GM21381 (cell line): ENCODE data around the gene RASGEF1C.
A peak's percentile ranks its signal among the peaks of the same experiment; 100 is the strongest.

Source experiments
- ATAC-seq: cut with Tn5 transposase; IDR thresholded peaks from one replicate; pipeline ENCODE4 v1.9.1; 2021; ENCODE audit warnings: mild to moderate bottlenecking, moderate library complexity; ENCODE audit not compliant: unreplicated experiment

Gene RASGEF1C

DNA sequence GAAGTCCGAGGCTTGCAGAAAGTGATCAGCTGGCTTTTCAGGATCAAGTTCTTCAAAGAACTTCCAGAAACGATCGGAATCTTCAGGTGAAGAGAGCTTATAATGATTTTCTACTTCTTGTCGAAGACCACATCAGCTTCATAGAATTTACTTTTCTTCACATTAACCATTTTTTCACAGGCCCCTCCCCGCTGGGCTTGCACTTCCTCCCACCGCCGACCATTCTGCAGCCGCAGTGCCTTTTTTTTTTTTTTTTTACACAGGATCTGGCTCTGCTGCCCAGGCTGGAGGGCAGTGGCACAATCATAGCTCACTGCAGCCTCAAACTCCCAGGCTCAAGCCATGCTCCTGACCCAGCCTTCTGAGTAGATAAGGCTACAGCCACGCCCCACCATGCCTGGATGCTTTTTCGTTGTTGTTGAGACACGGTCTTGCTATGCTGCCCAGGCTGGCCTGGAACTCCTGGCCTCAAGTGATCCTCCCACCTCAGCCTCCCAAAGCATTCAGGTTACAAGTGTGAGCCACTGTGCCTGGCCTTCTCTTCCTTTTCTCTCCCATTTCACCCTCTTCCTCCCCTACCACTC is 122.1 kb downstream of the RASGEF1C start:
- ATAC-seq: no peak

DNA sequence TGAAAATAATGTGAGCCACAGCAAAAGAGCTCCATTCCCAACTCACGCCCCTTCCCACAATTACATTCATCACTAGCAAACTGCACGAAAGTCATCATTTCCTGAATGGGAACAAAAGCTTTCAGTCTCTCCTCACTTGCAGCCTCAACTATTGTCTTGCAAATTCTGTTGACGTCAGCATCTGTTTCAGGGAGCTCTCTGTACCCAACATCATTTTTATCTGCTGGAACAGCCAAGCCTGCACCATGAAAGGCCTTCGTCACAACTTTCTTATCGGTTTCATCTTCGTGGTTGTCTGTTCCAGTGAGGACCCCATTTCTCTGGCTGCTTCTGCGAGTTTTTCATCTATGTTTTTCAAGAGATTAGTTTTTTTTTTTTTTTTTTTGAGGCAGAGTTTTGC is 123.2 kb downstream of the RASGEF1C start:
- no peak for ATAC-seq

DNA sequence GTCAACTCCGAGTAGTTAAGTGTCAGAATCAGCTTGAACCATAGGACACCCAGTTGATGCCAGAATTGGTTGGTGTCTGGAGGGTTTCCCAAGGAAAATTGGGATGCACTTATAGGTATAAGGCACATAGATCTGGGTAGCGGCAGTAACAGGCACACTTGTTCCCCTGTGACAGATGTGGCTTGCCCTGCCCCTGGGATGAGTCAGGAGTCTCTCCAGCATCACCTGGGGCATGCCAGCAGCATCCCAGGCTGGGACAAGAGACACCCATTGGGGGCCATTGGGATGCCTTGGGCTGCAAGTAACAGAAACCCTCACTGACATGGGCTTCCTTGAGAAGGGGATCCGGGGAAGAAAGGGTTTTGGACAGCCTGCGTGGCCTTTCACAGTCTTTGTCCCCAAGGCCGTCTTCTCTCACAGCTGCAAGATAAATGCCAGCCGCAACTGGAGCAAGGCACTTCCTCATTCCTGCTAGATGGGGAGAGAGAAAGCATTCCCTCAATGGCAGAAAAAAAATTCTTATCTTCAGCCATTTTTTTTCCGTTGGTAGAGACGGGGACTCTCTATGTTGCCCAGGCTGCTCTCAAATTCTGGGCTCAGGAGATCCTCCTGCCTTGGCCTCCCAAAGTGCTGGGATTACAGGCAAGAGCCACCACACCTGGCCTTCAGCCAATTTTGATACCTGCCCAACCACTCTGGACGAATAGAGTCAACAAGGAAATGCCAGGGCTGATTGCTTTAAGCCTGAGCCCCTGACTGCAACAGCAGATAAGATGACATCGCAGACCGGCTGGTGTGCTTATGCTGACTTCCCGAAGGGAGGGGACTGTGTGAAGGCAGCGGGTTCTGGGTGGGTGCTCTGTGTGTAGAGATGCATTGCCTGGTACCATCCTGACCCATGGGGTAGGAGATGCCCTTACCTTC is 124.1 kb downstream of the RASGEF1C start:
- ATAC-seq: no peak

DNA sequence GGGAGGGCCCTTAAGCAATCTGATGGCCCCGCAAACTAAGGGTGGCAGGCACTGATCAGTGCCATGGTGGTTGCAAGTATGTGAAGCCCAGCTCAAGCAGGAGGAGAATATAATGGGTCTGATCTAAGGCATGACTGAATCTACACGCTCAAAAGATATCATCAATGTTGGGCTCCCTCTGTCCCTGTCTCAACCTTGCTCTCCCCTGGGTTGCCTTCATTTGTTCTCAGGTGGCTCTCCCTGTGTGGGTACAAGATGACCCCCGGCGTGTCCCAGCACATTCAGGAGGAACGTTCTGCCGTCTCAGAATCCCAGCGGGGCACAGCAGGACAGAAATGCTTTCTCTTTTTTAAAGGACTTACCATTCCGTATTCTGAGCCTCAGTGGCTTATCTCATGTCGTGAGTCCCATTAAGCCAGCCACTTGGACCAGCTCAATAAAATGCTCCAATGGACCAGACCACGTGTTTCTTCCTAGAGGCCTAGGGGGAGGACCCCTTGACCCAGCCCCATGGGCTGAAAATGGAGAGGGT is 125.4 kb downstream of the RASGEF1C start:
- ATAC-seq: no peak

DNA sequence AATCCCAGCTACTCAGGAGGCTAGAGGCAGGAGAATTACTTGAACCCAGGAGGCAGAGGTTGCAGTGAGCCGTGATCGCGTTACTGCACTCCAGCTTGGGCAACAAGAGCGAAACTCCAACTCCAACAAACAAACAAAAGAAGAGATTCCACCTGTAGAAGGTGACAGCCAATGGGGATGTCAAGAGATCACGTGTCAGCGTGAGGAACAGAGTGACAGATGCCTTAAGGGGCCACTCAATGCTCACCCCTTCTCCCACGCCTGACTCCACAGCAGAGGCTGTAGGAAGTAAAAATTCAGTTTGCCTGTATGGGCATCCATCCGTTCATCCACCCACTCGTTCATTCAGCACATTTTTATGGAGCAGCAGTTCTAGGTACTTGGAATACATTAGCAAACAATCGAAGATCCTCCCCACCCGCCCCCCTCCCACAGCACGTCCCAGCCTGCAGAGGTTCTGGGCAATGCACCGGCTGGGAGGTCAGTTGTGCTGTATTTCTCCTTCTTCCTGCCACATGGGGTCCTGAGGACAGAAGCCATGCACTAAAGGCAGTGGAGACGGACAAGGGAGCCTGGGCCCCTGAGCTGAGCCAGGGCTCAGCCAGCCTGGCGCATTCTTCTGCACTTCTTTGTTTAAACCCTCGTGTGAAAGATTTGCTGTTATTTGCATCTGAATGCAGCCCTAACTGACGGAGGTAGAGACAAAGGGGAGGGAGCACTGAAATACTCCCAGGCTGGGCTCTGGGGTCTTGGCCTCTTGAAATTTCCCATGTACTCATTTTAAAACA is 126.2 kb downstream of the RASGEF1C start:
- ATAC-seq: no peak

DNA sequence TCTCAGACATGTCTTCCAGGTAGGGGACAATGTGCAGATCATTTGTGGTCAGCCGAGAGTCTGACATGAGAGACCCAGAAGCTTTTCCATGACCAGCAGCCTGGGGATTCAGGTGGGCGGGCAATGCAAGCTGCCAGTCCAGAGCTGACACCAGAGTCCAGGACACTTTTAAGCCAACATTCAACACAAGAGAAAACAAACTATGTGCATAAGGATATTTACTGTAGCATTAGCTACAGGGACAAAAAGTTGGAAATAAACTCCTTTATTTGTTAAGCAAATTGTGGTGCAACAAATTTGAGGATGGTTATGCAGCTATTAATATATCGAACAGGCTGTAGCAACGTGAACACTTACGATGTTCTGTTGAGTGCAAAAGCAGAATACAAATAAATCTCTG is 127.5 kb downstream of the RASGEF1C start:
- ATAC-seq: no peak

DNA sequence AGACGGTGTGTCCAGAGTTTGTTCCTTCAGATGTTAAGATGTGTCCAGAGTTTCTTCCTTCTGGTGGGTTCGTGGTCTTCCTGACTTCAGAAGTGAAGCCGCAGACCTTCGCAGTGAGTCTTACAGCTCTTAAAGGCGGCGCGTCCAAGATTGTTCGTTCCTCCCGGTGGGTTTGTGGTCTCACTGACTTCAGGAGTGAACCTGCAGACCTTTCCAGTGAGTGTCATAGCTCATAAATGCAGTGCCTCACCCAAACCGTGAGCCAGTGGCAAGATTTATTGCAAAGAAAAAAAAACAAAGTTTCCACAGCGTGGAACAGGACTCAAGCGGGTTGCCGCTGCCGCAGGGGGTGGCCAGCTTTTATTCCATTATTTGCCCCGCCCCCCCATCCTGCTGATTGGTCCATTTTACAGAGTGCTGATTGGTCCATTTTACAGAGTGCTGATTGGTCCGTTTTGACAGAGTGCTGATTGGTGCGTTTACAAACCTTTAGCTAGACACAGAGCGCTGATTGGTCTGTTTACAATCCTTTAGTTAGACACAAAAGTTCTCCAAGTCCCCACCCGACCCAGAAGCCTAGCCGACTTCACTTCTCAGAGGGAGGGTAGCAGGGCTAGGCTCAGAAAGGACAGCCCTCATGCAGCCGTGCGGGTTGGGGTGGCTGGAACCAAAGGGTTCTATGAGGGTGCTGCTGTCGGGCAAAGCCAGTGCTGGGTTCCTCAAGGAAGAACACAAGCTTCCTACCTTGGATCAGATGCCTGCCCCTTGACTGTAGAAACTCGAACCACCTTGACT is 128.3 kb downstream of the RASGEF1C start:
- no peak for ATAC-seq

DNA sequence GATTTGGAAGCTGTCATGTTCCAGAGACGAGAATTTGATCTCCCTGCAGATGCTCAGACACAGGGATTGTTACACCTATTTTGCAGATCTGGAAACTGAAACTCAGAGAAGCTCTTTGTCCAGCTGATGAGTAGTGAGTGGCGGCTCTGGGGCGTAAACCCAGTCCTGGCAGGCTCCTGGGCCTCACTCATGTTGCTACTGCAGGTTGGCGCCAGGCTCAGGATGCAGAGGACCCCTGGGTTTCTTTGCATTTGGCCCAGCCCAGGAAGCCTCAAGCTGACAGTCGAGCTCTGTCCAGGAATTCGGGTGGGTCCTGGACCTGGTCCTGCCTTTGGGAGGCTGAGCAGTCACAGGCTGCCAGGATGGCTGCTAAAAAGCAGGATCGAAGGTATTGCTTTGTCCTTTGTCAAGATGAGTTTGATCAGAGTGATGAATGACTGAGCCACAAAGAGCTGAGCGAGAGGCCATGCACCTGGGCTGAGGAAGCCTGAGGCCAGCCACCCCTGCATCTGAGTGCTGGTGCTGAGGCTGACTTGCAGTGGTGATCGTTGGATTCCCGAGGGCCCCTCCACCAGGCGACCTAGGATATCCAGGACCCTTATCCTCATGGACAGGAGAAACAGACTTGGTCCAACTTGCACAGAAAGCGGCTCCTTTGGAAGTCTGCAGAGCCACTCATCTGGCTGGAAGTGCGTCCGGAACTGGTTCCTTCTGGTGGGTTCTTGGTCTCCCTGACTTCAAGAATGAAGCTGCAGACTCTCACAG is 129.1 kb downstream of the RASGEF1C start:
- no peak for ATAC-seq

DNA sequence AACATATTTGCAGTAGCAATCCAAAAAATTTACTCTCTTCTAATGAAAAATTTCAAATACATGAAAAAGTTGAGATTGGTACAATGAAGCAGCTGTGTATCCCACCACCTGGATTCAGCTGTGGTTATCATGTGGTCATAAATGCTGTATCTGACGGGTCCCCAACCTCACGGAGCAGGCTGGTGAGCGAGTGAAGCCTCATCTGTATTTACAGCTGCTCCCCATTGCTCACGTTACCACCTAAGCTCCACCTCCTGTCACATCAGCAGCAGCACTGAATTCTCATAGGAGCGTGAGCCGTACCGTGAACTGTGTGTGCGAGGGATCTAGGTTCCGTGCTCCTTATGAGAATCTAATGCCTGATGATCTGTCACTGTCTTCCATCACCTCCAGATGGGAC is 130.7 kb downstream of the RASGEF1C start:
- ATAC-seq: no peak

DNA sequence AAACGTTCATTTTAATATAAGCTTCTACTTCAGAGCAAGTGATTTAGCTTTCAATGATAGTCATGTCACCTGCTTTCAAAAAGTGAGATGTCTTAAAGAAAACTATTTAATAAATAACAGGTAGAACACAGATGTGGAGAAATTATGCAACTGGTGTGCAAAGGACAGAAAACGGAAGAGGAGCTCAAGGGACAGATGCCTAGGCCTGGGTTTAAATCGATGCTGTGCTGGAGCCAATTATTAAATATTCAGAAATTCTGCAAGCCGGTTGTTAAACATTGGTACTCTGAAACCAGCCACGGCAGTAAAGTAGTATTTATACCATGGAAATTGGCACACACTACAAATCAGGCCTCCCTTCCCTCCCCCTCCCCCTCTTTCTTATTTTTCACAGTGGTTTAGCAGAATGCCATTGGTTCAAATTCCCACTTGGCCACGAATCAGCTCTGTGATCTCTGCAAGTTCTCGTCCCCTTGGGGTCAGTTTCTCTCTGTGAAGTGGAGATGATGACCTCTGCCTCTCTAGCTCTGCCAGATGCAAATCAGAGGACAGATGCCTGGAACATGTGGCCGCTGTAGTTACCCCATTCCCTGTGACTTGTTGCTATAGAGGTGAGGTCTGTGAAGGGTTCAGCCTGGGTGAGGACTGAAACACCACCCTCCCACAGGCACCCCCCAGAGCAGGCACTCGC is 131.3 kb downstream of the RASGEF1C start:
- ATAC-seq: no peak

DNA sequence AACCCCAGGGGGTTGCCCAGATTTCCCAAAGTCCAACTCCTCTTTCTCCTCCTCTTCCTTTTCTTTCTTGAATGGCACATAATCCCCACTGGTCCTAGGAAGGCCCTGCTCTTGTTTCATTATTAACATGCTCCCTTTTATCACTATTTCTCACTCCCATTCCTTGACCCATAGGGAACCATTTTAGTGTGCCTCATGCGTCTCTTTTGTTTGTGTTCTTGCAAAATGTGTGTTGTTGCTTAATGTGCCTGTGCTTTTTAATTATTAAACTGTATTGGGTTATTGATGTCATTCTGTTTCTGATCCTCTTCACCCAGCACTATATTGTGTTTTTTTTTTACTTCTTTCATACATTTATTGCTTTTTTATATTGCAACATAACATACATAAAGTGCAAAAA is 133.3 kb downstream of the RASGEF1C start:
- ATAC-seq: no peak

DNA sequence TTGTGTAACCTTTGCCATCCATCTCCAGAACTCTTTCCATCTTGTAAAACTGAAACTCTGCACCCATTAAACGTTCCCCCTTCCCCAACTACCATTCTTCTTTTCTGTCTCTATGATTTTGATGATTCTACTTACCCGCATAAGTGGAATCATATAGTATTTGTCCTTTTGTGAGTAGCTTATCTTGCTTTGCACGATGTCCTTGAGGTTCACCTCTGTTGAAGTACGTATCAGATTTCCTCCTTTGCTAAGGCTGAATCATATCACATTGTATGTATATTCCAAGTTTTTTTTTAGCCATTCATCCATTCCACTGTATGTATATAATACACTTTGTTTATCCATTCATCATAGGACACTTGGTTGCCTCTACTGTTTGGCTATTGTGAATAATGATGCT is 134.5 kb downstream of the RASGEF1C start:
- no peak for ATAC-seq

DNA sequence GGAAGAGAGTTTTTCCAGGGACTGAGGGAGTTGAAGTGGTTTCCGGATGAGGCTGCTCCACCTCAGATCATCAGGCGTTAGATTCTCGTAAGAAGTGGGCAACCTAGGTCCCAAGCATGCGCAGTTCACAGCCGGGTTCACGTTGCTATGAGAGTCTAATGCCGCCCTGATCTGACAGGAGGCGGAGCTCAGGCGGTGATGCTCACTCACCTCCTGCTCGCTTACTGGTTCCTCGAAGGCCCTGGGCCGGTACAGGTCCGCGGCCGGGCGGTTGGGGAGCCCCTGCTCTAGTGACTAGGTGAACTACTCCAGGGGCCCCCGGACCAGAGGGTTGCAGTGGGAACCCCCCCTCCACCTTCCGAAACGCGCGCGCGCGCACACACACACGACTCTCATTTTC is 136.5 kb downstream of the RASGEF1C start:
- ATAC-seq: no peak

DNA sequence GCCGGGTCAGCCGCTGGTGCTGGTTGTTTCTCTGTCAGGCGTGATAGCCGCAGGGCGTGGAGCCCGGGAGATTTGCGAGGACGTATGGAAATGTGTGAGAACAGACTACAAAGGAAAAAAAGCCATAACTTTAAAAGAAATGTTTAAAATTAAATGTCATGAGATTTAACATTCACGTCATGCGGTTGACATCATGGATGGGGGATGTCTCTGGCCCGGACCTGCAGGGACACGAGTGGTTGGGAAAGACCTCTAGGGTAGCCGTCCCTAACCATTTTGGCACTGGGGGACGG is 136.8 kb downstream of the RASGEF1C start:
- ATAC-seq: no peak

DNA sequence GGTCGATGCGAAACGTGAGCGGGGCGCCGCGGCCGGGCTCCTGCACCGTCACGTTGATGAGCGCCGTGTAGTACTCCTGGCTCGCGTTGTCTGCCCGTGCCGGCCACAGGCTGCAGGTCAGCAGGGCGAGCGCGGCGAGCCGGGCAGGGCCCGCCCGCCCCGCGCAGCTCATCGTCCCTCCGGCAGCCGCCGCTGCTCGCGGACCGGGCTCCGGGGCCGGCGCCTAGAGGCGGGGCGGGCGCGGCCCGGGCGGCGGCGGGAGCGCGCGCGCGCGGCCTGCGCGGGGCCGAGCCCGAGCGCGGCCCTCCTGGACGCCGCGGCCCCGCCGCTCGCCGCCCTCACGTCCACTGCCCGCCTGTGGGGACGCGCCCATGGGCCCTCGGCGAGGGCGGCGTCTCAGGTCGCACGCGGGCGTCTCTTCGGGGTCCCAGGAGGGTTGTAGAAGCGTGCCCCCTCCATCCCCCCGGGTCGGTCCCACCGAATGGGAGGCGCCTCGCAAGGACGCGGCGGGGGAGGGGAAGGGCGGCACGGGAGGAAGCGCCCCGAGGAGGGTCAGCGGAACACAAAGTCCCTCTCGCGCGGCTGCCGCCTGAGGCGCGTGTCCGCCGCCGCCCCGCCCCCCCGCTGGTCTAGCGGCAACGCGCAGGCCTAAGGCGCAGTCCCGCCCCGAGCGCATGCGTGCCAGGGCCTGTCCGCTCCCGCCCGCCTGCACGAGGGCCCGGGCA is 137.3 kb downstream of the RASGEF1C start, which contains the start of gene RNF130:
TSS of gene RNF130 (minus strand) at position 229 of the 725 bp plus-strand sequence. CDS start at position 172, 57 bp downstream.
- ATAC-seq: peak; percentile 65

DNA sequence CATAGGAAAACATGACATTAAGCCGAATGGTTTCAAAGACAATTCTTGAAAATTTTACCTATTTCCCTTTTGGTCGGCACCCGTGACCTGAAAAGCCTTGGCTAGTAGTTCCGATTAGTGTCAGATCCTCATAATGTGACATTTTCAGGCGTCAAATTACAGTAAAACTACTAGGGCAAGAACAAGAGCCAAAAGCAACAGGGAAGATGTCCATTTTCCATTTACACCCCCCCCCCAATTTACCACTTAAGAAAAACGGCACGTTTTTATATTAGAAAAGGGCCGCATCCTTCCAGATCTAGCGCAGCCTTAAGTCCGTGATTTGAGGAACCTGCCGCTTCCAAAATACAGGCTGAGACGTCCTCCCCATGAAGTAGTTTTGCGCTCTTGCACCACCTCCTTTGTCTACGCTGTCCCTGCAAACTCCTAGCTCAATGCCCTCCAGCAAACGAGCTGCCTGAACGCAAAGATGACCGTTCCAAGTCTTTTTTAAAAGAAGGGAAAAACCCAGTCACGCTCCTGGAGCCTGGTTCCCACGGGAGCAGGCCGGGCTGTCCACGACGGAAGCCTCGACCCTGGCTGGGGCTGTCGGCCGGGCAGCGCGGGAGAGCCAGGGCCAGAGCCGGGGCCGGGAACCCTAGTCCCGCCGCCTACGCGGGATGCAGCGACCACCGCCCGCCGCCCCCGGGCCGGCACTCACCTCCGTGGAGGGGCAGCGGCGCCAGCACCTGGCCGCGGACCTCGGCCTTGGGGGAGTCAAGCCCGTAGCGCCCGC is 138.1 kb downstream of the RASGEF1C start:
- ATAC-seq: peak; percentile 15

DNA sequence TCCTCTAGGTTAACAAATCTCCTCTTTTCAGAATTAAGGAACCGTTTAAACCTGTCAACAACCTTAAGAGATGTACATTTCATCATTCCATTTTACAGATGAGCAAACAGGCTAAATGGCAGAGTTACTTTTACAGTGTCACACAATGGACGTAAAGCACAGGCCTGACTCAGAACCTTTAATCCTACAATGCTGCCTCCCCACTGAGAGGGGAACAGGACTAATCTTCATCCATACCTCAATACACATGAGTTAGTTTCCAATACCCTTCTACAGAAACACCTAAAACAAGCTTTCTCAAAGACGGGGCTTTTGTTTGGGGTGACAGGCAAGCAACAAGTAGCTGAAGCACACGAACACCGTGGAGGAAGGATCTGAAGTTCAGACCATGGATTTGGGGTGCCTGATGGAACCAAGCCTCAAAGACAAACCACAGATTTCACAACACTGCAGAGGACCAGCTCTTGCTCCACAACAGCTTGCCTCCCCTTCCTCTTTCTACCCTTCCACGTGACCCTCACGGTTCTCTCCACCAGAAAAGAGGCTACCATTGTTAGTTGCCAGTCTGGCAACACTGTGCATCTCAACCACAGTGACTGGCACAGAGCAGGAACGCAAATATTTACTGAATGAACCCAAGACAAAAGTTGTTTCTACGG is 139.3 kb downstream of the RASGEF1C start:
- no peak for ATAC-seq
